Activated CD4-positive, alpha-beta T cell treated with anti-CD3 and anti-CD28 coated beads, Interleukin-2, amount 10 ng/mL, durations not matched to agents 24 days and 14 days (primary cell): ENCODE results near the gene RBMS3. TPM values are rescaled to one million over a fixed set of nuclear protein-coding genes. Genes with fewer than 3 reads are reported as not detected.
"Not testable (repeated sequence)": the region's sequence is repeated elsewhere in the genome, so short reads cannot be mapped to it uniquely, and the experiment has no call there.

Experiments used
- DNase-seq: peaks from one replicate; pipeline ENCODE4 v3.0.0; 2022
- H3K27ac Mint-ChIP-seq: one replicate; pipeline ENCODE4 v1.8.0; 2022; ENCODE audit warnings: mild to moderate bottlenecking, mixed read lengths
- H3K27me3 Mint-ChIP-seq: one replicate; pipeline ENCODE4 v1.8.0; 2022; ENCODE audit warnings: mixed read lengths
- H3K36me3 Mint-ChIP-seq: one replicate; pipeline ENCODE4 v1.8.0; 2022; ENCODE audit warnings: low read depth, mild to moderate bottlenecking, mixed read lengths
- H3K4me1 Mint-ChIP-seq: one replicate; pipeline ENCODE4 v1.8.0; 2021; ENCODE audit warnings: mixed read lengths
- H3K4me3 Mint-ChIP-seq: one replicate; pipeline ENCODE4 v1.8.0; 2022; ENCODE audit warnings: mild to moderate bottlenecking, moderate library complexity, mixed read lengths
- H3K9me3 Mint-ChIP-seq: one replicate; pipeline ENCODE4 v1.8.0; 2021; ENCODE audit warnings: mixed read lengths
- intact Hi-C: fragments of 100-400 bp; cut with micrococcal nuclease; formaldehyde crosslinking; loops from one replicate; pipeline ENCODE4 v1.15.1; 2023
- total RNA-seq: library from RNA; stranded (reverse); gene quantifications from 2 replicates; pipeline ENCODE4 v1.2.3, GENCODE V29; 2022

Gene RBMS3
- total RNA-seq, 1 donor from 2014 or later, result 4.3 TPM

DNA sequence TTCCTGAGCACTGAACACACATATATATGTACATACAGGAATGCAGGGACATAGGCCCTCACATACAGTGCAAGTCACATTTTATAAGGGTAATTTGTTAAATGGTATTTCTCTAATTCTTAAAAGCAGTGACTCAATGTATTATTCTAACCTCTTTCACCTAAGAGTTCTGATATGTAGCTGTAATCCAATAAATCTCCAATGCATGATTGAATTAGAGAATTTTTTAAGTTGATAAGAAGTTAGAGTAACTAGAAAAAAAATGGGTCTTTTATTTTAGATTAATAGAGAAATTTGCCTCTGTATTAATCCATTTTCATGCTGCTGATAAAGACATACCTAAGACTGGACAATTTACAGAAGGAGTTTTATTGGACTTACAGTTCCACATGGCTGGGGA lies 98.2 kb downstream of the RBMS3 start:
- Mint-ChIP-seq H3K4me1 (no peaks in the 10 kb centered on the region), H3K9me3 (peaks cover 11% of the 10 kb centered on the region), H3K36me3 (no peaks in the 10 kb centered on the region), H3K27ac (no peak overlapping the region), H3K27me3 (no peaks in the 10 kb centered on the region), H3K4me3 (no peak overlapping the region)
- intact Hi-C loops, result no loop called here
- no peak for DNase-seq

DNA sequence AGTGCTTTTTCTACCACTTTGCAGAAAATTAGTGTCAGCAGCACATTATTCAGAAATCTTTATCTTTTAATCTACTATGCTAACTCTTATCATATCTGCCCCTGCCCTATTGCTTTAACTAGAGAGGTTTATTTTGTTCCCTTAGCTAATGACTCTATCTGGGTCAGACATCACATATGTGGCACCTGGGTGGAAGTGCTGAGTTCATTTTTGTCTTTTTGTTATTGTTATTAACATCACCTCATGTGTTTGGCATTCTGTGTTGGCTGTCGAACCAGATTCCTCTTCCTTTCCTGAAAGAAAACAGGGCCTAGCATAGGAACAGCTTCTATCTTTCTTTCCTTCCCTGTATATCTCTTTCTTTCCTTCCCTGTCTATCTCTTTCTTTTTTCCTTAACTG lies 100.7 kb downstream of the RBMS3 start:
- Mint-ChIP-seq H3K9me3 (peaks cover 8% of the 10 kb centered on the region), H3K27ac (no peak overlapping the region), H3K4me1 (peaks cover 5% of the 10 kb centered on the region), H3K36me3 (no peaks in the 10 kb centered on the region), H3K4me3 (no peak overlapping the region), H3K27me3 (no peaks in the 10 kb centered on the region)
- no peak for DNase-seq
- intact Hi-C loops, result loop anchor here (10.0 kb wide), 1 partner anchor 173 kb away; no protein-coding TSS in a partner anchor

DNA sequence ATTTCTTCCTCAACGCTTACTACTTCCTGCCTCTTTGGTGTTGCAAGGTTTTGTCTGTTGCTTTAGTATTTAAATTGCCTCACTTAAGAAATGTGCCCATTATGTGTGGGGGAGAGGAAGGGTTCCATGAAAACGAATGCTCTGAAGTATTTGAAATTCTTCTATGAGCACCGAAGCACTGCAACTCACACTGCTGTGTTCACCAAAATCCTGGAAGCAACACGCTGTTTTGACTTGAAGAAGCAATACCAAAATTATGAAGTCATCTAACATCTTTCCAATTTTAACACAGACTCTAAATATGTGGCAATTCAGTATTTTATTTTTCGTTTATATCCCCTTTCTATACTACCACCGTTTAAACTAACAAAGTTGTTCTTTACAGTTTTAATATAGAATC lies 101.5 kb downstream of the RBMS3 start:
- Mint-ChIP-seq H3K36me3 (no peaks in the 10 kb centered on the region), H3K27ac (no peak overlapping the region), H3K4me3 (no peak overlapping the region), H3K27me3 (no peaks in the 10 kb centered on the region), H3K9me3 (peaks cover 10% of the 10 kb centered on the region), H3K4me1 (peaks cover 6% of the 10 kb centered on the region)
- DNase-seq, result no peak
- intact Hi-C loops, result loop anchor here (10.0 kb wide), 1 partner anchor 172 kb away; no protein-coding TSS in a partner anchor

DNA sequence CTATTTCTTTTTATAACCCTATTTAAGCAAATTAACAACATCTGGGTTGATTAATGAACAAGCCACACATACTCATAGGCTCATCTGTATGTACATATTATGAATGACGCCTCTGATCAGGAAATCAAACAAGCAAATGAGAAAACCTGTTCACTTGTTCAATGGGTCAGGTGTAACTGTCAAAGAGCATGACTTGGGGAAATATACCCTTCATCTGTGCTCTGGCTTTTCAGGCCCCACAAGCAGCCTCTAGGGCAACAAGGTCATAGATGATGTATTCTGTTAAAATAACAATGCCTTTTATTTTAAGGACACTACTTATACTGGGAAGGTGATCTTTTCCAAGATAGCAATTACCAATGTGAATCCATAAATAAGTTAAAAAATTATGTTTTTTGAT lies 102.0 kb downstream of the RBMS3 start:
- no peak for DNase-seq
- no peaks in the 10 kb centered on the region for H3K27me3 Mint-ChIP-seq
- intact Hi-C loops, result loop anchor here (10.0 kb wide), 1 partner anchor 172 kb away; no protein-coding TSS in a partner anchor
- H3K4me1 Mint-ChIP-seq, result peaks cover 6% of the 10 kb centered on the region
- no peaks in the 10 kb centered on the region for H3K36me3 Mint-ChIP-seq
- no peak overlapping the region for H3K27ac Mint-ChIP-seq
- peaks cover 12% of the 10 kb centered on the region for H3K9me3 Mint-ChIP-seq
- H3K4me3 Mint-ChIP-seq, result no peak overlapping the region

DNA sequence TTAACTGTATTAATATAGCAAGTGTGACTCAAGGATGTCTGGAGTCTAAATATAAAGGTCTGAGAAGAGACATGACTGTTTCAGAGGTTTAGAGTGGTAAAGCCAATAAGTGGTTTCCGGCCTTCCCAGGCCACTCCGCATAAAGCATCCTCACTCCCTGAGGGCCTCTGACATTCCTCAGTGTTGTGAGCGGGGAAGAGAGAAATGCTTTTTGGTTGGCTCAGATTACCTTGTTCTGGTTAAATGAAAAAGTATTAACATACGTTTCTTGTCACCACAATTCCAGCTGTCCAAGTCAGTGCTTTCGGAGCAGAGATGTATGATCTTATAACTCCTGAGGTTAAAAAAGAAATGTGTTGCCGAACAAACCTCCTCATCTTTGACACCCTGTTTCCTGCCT lies 103.8 kb downstream of the RBMS3 start:
- intact Hi-C loops, result loop anchor here (10.0 kb wide), 1 partner anchor 170 kb away; no protein-coding TSS in a partner anchor
- peaks cover 13% of the 10 kb centered on the region for H3K9me3 Mint-ChIP-seq
- no peak for DNase-seq
- H3K4me3 Mint-ChIP-seq, result no peak overlapping the region
- H3K36me3 Mint-ChIP-seq, result no peaks in the 10 kb centered on the region
- peaks cover 6% of the 10 kb centered on the region for H3K4me1 Mint-ChIP-seq
- no peaks in the 10 kb centered on the region for H3K27me3 Mint-ChIP-seq
- H3K27ac Mint-ChIP-seq, result no peak overlapping the region

DNA sequence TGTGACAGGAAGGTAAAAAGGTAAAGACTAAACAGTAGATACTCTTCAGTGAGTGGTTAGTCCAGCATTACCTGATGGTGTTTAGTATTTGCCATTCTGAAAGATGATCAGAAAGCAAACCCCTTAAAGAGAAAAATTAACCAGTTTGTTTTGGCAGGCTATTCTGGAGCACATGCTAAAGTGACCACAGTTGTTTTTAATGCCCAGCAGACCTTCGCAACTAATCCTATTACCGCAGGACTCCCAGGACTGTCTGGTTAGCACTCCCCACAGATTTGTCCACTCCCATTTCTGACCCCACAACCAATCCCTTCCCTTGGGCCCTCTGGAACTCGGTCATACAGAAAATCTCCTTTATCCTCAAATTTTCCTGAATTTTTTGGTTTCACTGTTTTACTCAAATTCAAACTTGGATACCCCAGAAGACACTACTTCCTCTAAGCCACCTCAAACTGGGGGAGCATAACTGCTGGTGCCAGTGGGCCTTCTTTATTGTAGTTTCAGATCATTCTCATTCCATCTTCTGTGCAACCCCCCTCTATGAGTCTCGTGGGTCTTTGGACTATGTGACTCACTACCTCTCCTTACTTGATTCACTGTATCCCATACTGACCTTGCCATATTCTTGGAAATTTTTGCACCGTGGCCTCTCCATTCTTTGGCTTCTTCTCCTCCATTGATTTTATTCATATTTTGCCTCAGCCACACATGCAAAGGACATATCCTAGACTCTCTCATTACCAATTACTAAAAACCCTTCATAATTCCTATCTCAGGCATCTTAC lies 104.4 kb downstream of the RBMS3 start:
- Mint-ChIP-seq H3K27me3 (no peaks in the 10 kb centered on the region), H3K27ac (no peak overlapping the region), H3K4me1 (peaks cover 6% of the 10 kb centered on the region), H3K36me3 (no peaks in the 10 kb centered on the region), H3K9me3 (peaks cover 13% of the 10 kb centered on the region), H3K4me3 (no peak overlapping the region)
- intact Hi-C loops, result loop anchor here (10.0 kb wide), 1 partner anchor 170 kb away; no protein-coding TSS in a partner anchor
- DNase-seq, result no peak

DNA sequence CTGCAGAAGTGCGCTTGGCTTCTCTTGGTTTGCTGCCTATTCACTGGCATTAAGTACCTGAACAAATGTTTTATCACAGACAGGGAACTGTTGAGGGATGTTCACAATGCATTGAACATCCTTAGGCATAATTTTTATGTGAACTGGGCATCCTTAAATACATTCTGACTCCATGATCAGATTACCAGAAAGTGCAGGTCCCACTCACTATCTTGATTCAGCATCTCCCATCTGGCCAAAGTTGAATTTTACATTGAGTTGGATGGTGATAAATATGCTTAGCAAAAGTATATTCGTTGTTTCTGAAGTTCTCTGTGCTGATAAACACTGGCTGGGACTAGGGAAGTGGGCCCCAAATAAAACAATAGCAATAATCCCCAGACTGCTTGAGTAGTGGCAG lies 108.5 kb downstream of the RBMS3 start:
- H3K4me1 Mint-ChIP-seq, result peaks cover 6% of the 10 kb centered on the region
- H3K27me3 Mint-ChIP-seq, result no peaks in the 10 kb centered on the region
- intact Hi-C loops, result loop anchor here (10.0 kb wide), 1 partner anchor 165 kb away; no protein-coding TSS in a partner anchor

DNA sequence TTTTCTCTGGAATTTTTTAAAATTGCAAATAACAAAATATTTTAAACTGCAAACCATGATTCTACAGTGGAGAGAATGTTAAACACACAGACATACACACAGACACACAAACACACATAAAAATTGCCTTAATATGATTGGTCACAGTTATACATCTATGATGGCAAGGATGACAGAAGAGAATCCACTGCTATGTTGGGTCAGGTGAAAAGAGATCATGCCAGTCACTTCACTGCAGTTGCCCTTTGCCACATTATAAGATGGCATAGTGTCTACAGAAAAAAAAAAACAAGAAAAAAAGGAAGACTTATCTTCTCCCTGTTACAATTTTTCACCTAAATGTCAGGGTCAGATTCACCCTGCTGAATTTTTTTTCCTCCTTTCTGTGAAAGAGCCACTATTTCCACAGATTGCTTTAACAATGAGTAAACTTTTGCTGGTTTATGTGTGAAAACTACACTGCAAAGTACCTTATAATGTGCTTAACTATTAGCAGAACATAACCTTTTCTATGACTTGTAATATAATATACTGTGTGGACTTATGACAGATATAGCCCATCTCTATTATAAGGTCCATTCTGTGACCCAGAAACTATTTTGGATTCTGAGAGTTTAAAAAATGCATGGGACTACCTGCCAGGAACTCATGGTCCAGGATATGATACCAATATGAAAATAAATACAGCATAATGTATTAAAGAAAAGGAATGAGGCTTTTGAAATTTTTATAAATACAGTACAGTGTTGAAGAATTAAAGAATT lies 111.9 kb downstream of the RBMS3 start:
- Mint-ChIP-seq H3K36me3 (no peaks in the 10 kb centered on the region), H3K27ac (no peak overlapping the region), H3K4me3 (no peak overlapping the region), H3K9me3 (peaks cover 9% of the 10 kb centered on the region), H3K4me1 (no peaks in the 10 kb centered on the region), H3K27me3 (no peaks in the 10 kb centered on the region)
- intact Hi-C loops, result no loop called here
- DNase-seq, result no peak

More for the DNA sequence above, 108.5 kb downstream of the RBMS3 start:
- no peaks in the 10 kb centered on the region for H3K36me3 Mint-ChIP-seq
- H3K4me3 Mint-ChIP-seq, result no peak overlapping the region
- no peak for DNase-seq
- H3K9me3 Mint-ChIP-seq, result peaks cover 14% of the 10 kb centered on the region
- no peak overlapping the region for H3K27ac Mint-ChIP-seq

DNA sequence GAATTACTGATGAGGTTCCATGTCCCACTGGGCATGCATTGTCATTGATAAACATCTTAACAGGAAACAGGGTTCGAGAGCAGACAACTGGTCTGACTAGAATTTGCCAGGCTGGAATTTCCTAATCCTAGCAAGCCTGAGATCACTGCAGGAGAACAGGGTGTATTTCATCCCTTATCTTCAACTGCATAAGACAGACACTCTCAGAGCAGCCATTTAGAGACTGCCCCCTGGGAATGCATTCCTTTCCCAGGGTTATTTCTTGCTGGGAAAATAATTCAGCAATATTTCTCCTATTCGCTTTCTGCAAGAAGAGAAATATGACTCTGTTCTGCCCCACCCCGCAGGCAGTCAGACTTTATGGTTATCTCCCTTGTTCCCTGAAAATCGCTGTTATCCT lies 113.1 kb downstream of the RBMS3 start:
- DNase-seq, H3K27ac Mint-ChIP-seq, H3K27me3 Mint-ChIP-seq, intact Hi-C loops, H3K4me1 Mint-ChIP-seq, H3K9me3 Mint-ChIP-seq, H3K4me3 Mint-ChIP-seq, H3K36me3 Mint-ChIP-seq: not testable (repeated sequence)

DNA sequence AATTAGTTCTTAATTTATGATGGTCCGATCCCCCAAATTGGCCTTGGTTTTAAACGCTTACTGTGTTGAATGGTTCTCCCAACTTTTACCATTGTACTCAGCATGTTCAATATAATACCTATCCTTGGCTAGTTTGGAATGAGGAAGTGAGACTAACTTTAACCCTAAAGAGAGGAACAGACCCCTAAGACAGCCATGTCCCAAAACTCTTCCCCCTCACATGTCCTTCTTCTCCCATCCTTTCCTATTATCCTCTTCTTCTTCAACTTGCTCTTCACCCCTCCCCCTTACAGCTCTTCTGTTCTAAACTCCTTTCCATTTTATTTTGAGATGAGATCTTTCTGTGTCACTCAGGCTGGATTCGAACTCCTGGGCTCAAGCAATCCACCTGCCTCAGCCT lies 116.5 kb downstream of the RBMS3 start:
- DNase-seq, result no peak
- H3K4me1 Mint-ChIP-seq, result no peaks in the 10 kb centered on the region
- no peak overlapping the region for H3K27ac Mint-ChIP-seq
- no peaks in the 10 kb centered on the region for H3K27me3 Mint-ChIP-seq
- no peak overlapping the region for H3K4me3 Mint-ChIP-seq
- peaks cover 4% of the 10 kb centered on the region for H3K9me3 Mint-ChIP-seq
- intact Hi-C loops, result no loop called here
- H3K36me3 Mint-ChIP-seq, result no peaks in the 10 kb centered on the region

DNA sequence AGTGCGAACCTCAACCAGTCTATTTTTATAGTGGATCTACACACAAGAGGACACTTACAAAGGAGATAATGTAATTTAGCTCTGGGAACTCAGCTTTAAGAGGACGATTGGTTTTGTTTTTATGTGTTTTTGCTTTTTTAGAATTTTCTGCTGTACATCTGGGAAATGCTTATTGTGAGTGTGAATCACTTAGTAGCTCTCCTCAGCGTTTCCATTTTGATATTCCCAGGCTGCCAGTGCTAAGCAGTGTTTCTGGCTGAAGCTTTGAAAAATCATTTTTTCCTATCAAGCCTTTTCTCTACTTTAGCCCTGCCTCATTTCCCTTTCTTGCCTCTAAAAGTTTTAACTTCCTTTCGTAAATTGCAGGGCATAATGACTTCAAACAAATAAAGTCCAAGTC lies 117.9 kb downstream of the RBMS3 start:
- Mint-ChIP-seq H3K27me3 (no peaks in the 10 kb centered on the region), H3K27ac (no peak overlapping the region), H3K36me3 (no peaks in the 10 kb centered on the region), H3K4me1 (no peaks in the 10 kb centered on the region), H3K4me3 (no peak overlapping the region), H3K9me3 (peaks cover 4% of the 10 kb centered on the region)
- intact Hi-C loops, result no loop called here
- DNase-seq, result no peak

DNA sequence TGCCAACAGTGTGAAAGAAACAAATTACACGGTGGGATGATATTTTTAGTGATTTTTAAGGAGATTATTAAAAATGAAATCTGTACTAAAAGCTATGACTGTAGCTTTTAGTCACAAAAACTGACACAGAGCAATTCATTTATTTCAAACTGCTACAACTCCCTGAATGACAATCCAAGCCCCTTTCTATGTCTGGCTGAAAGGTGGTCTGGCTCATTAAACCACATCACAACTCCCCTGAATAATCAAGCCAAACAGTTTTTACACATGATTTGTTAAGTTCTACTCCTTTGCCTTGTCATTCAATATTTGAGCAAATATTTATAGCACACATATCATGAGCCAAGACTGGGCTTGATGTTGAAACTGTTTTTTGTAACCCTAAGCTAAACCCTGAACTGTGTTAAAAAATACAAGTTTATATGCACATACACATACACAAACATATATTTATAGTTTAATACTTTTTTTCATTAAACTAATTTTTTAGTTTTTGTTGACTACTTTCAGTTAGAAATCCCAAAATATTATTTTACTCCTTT lies 125.5 kb downstream of the RBMS3 start:
- Mint-ChIP-seq H3K36me3 (no peaks in the 10 kb centered on the region), H3K4me1 (no peaks in the 10 kb centered on the region), H3K27ac (no peak overlapping the region), H3K27me3 (no peaks in the 10 kb centered on the region), H3K9me3 (no peaks in the 10 kb centered on the region), H3K4me3 (no peak overlapping the region)
- no peak for DNase-seq
- intact Hi-C loops, result no loop called here

DNA sequence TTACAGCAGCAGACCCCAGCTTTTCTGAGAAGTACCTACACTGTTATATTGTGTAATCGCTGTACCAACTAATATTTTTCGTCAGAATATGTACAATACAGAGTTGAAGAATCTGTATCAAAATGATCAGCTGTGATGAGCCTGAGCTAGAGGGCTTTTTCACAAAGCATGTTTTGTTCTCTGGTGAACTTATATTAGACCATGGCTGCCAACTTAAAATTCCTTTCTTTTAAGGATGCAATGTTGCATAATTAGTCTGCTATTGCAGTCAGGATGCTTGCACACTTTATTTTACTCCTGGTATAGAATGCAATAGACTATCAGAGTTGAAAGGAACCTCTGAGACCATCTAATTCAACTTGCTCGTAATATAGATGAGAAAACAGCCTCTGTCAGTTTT lies 127.8 kb downstream of the RBMS3 start:
- H3K4me3 Mint-ChIP-seq, result no peak overlapping the region
- no peaks in the 10 kb centered on the region for H3K4me1 Mint-ChIP-seq
- no peaks in the 10 kb centered on the region for H3K9me3 Mint-ChIP-seq
- no peak overlapping the region for H3K27ac Mint-ChIP-seq
- no peaks in the 10 kb centered on the region for H3K27me3 Mint-ChIP-seq
- DNase-seq, result no peak
- no peaks in the 10 kb centered on the region for H3K36me3 Mint-ChIP-seq
- intact Hi-C loops, result no loop called here

DNA sequence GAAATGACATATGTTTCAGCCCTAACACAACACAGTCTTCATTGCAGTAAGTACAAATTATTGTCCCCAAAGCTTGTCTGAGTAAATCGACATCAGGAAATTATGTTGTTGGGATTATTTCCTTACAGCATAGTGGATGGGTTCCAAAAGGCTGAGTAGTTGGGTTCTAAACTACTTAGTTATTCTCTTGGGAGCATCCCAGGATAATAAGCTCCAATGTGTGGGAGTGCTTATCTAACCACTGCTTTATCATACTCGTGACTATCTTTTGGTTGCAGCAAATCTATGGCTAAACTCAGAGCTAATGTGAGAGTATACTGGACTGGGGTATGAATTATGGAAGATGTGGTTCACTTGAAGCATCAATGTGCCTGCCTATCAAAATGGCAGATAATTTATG lies 128.5 kb downstream of the RBMS3 start:
- H3K9me3 Mint-ChIP-seq, result no peaks in the 10 kb centered on the region
- intact Hi-C loops, result no loop called here

More for the DNA sequence above, 128.5 kb downstream of the RBMS3 start:
- Mint-ChIP-seq H3K27ac (no peak overlapping the region), H3K4me1 (no peaks in the 10 kb centered on the region), H3K36me3 (no peaks in the 10 kb centered on the region), H3K4me3 (no peak overlapping the region), H3K27me3 (no peaks in the 10 kb centered on the region)
- no peak for DNase-seq
